Measurements from ENCODE around the gene HNRNPC. TPM values are rescaled to one million over a fixed set of nuclear protein-coding genes. Genes with fewer than 3 reads are reported as not detected.

The HNRNPC gene
- total and polyA plus RNA-seq, 9 of the 15 experiments (the other 6 are each of a cell fraction or from before 2014, with no cell fraction given): 679 to 1,557 (median 1,191) TPM

- TF ChIP-seq ZBTB40 (IDR thresholded peaks at IDR 0.05) (peak; percentile 65), ZBTB40 (CRISPR knock-in tag; IDR thresholded peaks at IDR 0.05) (no peak), IRF2 (CRISPR knock-in tag; IDR thresholded peaks at IDR 0.05) (no peak), PPARD (CRISPR knock-in tag; IDR thresholded peaks at IDR 0.05) (no peak), FOXK2 (conservative IDR thresholded peaks at IDR 0.05 in 1 of 2, IDR thresholded peaks at IDR 0.05 in 1 of 2; ENCODE audit: low read depth in 2 of 2) (no peak), ZNF384 (IDR thresholded peaks at IDR 0.05; ENCODE audit: low read depth, low read length) (peak; percentile 38; the same call in 1 of the 2 replicates), CBX1 (IDR thresholded peaks at IDR 0.05; ENCODE audit: low read depth) (no peak), HMGXB4 (CRISPR knock-in tag; IDR thresholded peaks at IDR 0.05) (no peak), ZSCAN32 (CRISPR knock-in tag; IDR thresholded peaks at IDR 0.05) (no peak), ZNF165 (CRISPR knock-in tag; IDR thresholded peaks at IDR 0.05; ENCODE audit: borderline replicate concordance) (no peak), ZNF24 (IDR thresholded peaks at IDR 0.05) (no peak), CTBP1 (IDR thresholded peaks at IDR 0.05; ENCODE audit: borderline replicate concordance) (peak; percentile 48; the same call in 1 of the 2 replicates), U2AF2 (optimal IDR thresholded peaks at IDR 0.05; ENCODE audit: low read depth, low read length) (no peak), THRAP3 (IDR thresholded peaks at IDR 0.05; ENCODE audit: borderline replicate concordance) (no peak), ASH1L (IDR thresholded peaks at IDR 0.05; ENCODE audit: borderline replicate concordance, low read depth, partially characterized antibody) (no peak)
- TF ChIP-seq, protein P1, sequence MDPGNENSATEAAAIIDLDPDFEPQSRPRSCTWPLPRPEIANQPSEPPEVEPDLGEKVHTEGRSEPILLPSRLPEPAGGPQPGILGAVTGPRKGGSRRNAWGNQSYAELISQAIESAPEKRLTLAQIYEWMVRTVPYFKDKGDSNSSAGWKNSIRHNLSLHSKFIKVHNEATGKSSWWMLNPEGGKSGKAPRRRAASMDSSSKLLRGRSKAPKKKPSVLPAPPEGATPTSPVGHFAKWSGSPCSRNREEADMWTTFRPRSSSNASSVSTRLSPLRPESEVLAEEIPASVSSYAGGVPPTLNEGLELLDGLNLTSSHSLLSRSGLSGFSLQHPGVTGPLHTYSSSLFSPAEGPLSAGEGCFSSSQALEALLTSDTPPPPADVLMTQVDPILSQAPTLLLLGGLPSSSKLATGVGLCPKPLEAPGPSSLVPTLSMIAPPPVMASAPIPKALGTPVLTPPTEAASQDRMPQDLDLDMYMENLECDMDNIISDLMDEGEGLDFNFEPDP (CRISPR knock-in tag; IDR thresholded peaks at IDR 0.05): no peak
- TF ChIP-seq, protein P2, sequence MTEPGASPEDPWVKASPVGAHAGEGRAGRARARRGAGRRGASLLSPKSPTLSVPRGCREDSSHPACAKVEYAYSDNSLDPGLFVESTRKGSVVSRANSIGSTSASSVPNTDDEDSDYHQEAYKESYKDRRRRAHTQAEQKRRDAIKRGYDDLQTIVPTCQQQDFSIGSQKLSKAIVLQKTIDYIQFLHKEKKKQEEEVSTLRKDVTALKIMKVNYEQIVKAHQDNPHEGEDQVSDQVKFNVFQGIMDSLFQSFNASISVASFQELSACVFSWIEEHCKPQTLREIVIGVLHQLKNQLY (CRISPR knock-in tag; conservative IDR thresholded peaks at IDR 0.05): no peak
Observed at GRCh38 chr14:21317398-21317797, 48.2 kb upstream of the HNRNPC start (continued).
